HCT116 (cell line): ENCODE data around the gene AQP5.

Source experiments
- CTCF ChIP-seq, 3 experiments: fragments of 200-600 bp in 1 of 3; sonication (generic) in 1 of 3; IDR thresholded peaks in 2 of 3; conservative IDR thresholded peaks in 1 of 3; 2 replicates each; pipeline ENCODE4 v1.5.1; 2012 to 2017; ENCODE audit warnings: low read depth in 2 of 3, low read length in 2 of 3, antibody characterized with exemption in 1 of 3, borderline replicate concordance in 1 of 3, control low read depth in 1 of 3, mild to moderate bottlenecking in 1 of 3, mixed read lengths in 1 of 3, mixed run types in 1 of 3, moderate library complexity in 1 of 3; ENCODE audit not compliant: insufficient read depth in 1 of 3
- POLR2A ChIP-seq: IDR thresholded peaks from 2 replicates; pipeline ENCODE4 v1.7.0; 2011; ENCODE audit warnings: borderline replicate concordance; ENCODE audit not compliant: insufficient read depth, insufficient read length; ENCODE audit errors: extremely low read depth
- SP1 ChIP-seq: IDR thresholded peaks from 2 replicates; pipeline ENCODE4 v1.6.1; 2012; ENCODE audit warnings: low read depth
- ZNF274 ChIP-seq: fragments of 200-500 bp; sonication (Bioruptor generic); IDR thresholded peaks from 2 replicates; pipeline ENCODE4 v1.6.1; 2014; ENCODE audit warnings: mild to moderate bottlenecking, low read depth, low read length, inconsistent platforms

DNA sequence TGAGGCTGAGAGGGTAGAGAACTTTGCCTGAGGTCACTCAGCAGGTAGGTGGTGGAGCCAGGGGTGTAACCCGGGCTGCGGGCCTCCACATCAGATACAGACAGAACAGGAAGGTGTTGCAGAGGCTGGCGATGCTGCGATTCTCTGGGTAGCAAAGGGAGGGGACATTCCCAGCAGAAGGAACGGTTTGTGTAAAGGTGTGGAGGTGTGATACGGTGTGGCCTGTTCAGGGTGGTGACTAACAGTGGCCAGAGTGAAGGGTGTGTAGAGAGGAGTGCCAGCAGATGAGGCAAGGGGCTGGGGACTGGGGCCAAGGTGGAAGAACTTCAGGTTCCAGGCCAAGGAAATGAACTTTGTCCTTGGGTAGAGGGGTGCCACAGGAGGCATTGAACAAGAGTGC, 39.7 kb upstream of the AQP5 start:
- TF ChIP-seq POLR2A, result no peak
- no peak for TF ChIP-seq CTCF (IDR thresholded peaks at IDR 0.05 in 2 of 3, conservative IDR thresholded peaks at IDR 0.05 in 1 of 3; ENCODE audit: borderline replicate concordance in 1 of 3, insufficient read depth in 1 of 3, low read depth in 2 of 3, low read length in 2 of 3)
- TF ChIP-seq SP1, result no peak
- TF ChIP-seq ZNF274, result no peak
